ENCODE results near the gene STK40.

- TF ChIP-seq RAD21 (IDR thresholded peaks at IDR 0.05; ENCODE audit: low read depth), result no peak
- no peak for TF ChIP-seq YY1 (IDR thresholded peaks at IDR 0.05; ENCODE audit: low read depth)
- TF ChIP-seq EP300 (IDR thresholded peaks at IDR 0.05; ENCODE audit: borderline replicate concordance), result no peak
- TF ChIP-seq REST (IDR thresholded peaks at IDR 0.05; ENCODE audit: low read depth), result no peak
- no peak for TF ChIP-seq EGR1 (IDR thresholded peaks at IDR 0.05)
- TF ChIP-seq ZBTB7A (IDR thresholded peaks at IDR 0.05; ENCODE audit: low read depth), result no peak
- no peak for TF ChIP-seq CREB1 (IDR thresholded peaks at IDR 0.05; ENCODE audit: low read depth)
- no peak for TF ChIP-seq NFIC (IDR thresholded peaks at IDR 0.05)
- TF ChIP-seq TAF1 (IDR thresholded peaks at IDR 0.05; ENCODE audit: low read depth), result no peak
- no peak for TF ChIP-seq TEAD4 (IDR thresholded peaks at IDR 0.05)
- no peak for TF ChIP-seq TCF12 (IDR thresholded peaks at IDR 0.05; ENCODE audit: low read depth)
- TF ChIP-seq CEBPB (IDR thresholded peaks at IDR 0.05), result no peak
- no peak for TF ChIP-seq USF1 (IDR thresholded peaks at IDR 0.05)
- TF ChIP-seq MAX (IDR thresholded peaks at IDR 0.05), result no peak
Observed at GRCh38 chr1:36345353-36345752, 40.4 kb downstream of the STK40 start.
